IPS-15b (cell line): ENCODE data around the gene COL2A1.

Experiments
- H3K27me3 ChIP-seq: one replicate; pipeline ENCODE4 v1.6.1; 2013; ENCODE audit warnings: low read length; ENCODE audit not compliant: control insufficient read depth, insufficient read depth
- H3K36me3 ChIP-seq: one replicate; pipeline ENCODE4 v1.6.1; 2013; ENCODE audit warnings: low read length; ENCODE audit not compliant: control insufficient read depth, insufficient read depth
- H3K4me1 ChIP-seq: one replicate; pipeline ENCODE4 v1.6.1; 2013; ENCODE audit warnings: mild to moderate bottlenecking, low read length; ENCODE audit not compliant: control insufficient read depth, insufficient read depth
- H3K4me3 ChIP-seq: one replicate; pipeline ENCODE4 v1.5.1; 2013; ENCODE audit warnings: low read depth, low read length
- H3K9ac ChIP-seq: one replicate; pipeline ENCODE4 v1.6.1; 2013; ENCODE audit warnings: low read depth, mild to moderate bottlenecking, low read length
- H3K9me3 ChIP-seq: one replicate; pipeline ENCODE4 v1.6.1; 2013; ENCODE audit warnings: mild to moderate bottlenecking, low read length; ENCODE audit not compliant: control insufficient read depth, insufficient read depth

Gene COL2A1

GRCh38 chr12:48018618-48018995 lies 14.3 kb upstream of the COL2A1 start:
- Histone ChIP-seq H3K4me1 (peaks cover 7% of the 10 kb centered on the region), H3K27me3 (peaks cover 98% of the 10 kb centered on the region)

DNA sequence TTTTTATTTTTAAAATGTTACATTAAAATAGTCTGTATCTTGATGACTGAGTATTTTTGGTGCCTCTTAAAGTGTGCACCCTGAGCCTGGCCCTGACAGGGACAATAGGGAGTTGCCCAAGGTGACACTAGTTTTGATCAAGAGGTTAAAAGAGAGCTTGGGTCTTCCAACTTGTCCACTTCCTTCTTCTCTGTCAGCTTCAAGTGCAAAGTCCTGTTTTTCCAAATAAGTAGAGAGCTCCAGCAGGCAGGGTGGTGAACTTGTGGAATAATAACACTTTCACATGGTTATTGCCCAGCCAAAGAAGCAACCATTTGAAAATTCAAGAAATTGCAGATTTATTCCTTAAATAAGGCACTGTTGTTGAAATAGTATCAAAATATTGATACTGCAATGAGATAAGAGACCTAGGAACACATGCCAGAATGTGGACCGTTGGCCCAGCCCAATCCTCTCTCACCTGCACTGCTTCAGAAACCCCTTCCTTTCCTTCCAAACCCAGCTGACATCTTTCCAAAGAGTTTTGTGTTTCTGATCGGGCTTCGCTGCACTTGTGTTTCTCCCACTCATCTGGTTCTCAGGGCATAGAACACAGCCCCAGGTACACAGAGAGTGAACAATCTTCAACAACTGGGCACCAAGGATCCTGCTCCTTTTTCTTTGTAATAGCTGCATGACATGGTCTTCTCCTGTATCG lies 13.8 kb upstream of the COL2A1 start:
- no peaks in the 10 kb centered on the region for H3K36me3 ChIP-seq
- H3K9ac ChIP-seq, result no peak overlapping the region
- no peak overlapping the region for H3K4me3 ChIP-seq
- H3K27me3 ChIP-seq, result peaks cover 98% of the 10 kb centered on the region
- no peaks in the 10 kb centered on the region for H3K9me3 ChIP-seq
- H3K4me1 ChIP-seq, result peaks cover 3% of the 10 kb centered on the region

More at GRCh38 chr12:48018618-48018995, 14.3 kb upstream of the COL2A1 start:
- H3K9ac ChIP-seq, result no peak overlapping the region
- no peaks in the 10 kb centered on the region for H3K36me3 ChIP-seq
- H3K4me3 ChIP-seq, result peak overlapping the region; percentile 7
- H3K9me3 ChIP-seq, result no peaks in the 10 kb centered on the region

DNA sequence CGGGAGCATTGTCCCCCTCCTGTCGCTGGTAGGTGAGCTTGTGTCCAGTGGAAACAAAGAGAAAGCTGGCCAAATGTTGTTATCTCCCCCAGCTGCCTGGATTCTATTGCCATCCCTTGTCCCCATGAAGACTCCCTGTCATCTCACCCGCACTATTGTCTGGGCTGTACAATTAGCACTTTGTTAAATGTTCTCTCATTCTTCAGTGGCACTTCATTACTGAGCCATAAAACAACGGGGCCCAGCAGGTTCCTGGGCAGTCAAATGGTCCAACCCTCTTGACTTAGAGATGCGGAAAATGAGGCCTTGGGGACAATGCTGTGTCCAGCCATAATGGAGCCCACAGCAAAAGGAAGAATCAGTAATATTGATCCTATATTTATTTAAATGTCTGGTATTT lies 13.2 kb upstream of the COL2A1 start:
- Histone ChIP-seq H3K27me3 (peaks cover 98% of the 10 kb centered on the region), H3K4me3 (no peak overlapping the region), H3K9ac (no peak overlapping the region), H3K9me3 (no peaks in the 10 kb centered on the region), H3K36me3 (no peaks in the 10 kb centered on the region), H3K4me1 (no peaks in the 10 kb centered on the region)

DNA sequence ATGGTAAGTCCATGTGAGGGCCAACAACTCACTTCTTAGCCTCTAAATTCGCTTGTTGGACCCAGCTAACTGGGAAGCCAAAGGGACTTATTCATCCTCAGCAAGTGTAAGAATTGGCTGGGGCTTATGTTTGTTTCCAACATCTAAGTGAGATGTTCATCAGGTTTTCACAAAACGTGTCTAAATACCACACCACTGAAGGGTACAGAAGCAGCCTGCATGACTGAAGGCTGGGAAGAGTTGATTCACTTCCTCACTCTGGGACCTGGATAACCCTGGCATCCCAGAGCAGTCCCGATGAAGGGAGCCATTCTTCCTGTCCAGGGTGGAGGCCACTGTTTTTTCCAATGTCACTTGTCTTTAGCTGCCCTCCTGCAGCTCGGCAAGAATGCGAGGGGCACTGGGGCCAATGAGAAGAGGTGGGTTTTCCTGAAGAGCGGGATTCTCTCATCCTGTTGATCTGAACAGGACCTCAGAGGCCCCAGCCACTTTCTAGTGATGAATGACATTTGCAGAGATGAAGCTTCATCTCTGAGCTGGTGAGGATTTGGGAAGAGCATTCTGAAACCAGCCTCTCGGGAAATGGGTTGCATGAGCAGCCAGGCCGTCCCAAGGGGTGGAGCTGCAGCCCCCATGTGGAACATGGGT lies 12.2 kb upstream of the COL2A1 start:
- no peaks in the 10 kb centered on the region for H3K4me1 ChIP-seq
- no peak overlapping the region for H3K9ac ChIP-seq
- no peak overlapping the region for H3K4me3 ChIP-seq
- H3K36me3 ChIP-seq, result no peaks in the 10 kb centered on the region
- no peaks in the 10 kb centered on the region for H3K9me3 ChIP-seq
- H3K27me3 ChIP-seq, result peaks cover 99% of the 10 kb centered on the region

- no peaks in the 10 kb centered on the region for H3K9me3 ChIP-seq
- no peak overlapping the region for H3K9ac ChIP-seq
- no peaks in the 10 kb centered on the region for H3K4me1 ChIP-seq
- no peak overlapping the region for H3K4me3 ChIP-seq
- no peaks in the 10 kb centered on the region for H3K36me3 ChIP-seq
- H3K27me3 ChIP-seq, result peaks cover 99% of the 10 kb centered on the region
Observed at GRCh38 chr12:48015954-48016353, 11.7 kb upstream of the COL2A1 start.

DNA sequence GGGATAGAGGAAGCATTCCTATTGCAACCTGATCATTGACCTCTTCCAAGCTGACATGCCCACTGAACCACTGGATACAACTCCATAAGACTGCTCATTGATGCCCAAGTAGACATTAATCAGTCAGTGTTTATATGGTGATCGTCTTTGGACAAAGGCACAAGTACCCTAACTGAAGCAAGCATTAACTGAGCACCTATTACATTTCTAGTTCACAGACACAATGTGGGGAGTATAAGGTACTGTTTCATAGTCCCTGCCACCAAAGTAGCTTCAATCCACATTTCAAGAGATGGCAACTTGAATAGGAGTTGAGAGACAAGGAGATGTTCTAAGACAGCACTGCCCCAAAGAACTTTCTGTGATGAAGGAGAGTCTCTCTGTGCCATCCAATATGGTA lies 10.9 kb upstream of the COL2A1 start:
- H3K36me3 ChIP-seq, result no peaks in the 10 kb centered on the region
- no peaks in the 10 kb centered on the region for H3K4me1 ChIP-seq
- H3K4me3 ChIP-seq, result peak overlapping the region; percentile 4
- no peak overlapping the region for H3K9ac ChIP-seq
- H3K9me3 ChIP-seq, result no peaks in the 10 kb centered on the region
- peaks cover 99% of the 10 kb centered on the region for H3K27me3 ChIP-seq

DNA sequence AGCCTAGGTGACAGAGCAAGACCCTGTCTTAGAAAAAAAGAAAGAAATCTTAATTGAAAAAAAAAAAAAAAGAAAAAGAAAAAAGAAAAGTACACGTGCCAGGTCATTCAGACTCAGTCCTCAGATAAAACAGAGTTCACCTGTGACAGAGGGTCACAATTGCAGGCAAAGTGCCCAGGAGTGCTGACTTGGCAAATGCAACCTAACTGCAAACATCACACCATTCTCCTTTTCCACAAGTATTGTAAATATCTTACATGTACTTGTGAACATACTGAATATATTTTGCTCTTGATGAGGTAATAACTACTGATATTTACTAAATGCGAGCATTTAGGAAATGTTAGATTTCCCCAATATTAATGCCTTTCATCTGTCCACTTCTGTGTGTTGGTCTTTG lies 9.0 kb upstream of the COL2A1 start:
- H3K9ac ChIP-seq, result no peak overlapping the region
- H3K9me3 ChIP-seq, result no peaks in the 10 kb centered on the region
- H3K36me3 ChIP-seq, result no peaks in the 10 kb centered on the region
- H3K4me1 ChIP-seq, result no peaks in the 10 kb centered on the region
- no peak overlapping the region for H3K4me3 ChIP-seq
- H3K27me3 ChIP-seq, result peaks cover 99% of the 10 kb centered on the region

GRCh38 chr12:48012070-48012469 lies 7.8 kb upstream of the COL2A1 start:
- Histone ChIP-seq H3K9me3 (no peaks in the 10 kb centered on the region), H3K4me1 (no peaks in the 10 kb centered on the region), H3K9ac (no peak overlapping the region), H3K4me3 (no peak overlapping the region), H3K36me3 (no peaks in the 10 kb centered on the region), H3K27me3 (peaks cover 99% of the 10 kb centered on the region)

- no peaks in the 10 kb centered on the region for H3K36me3 ChIP-seq
- no peaks in the 10 kb centered on the region for H3K4me1 ChIP-seq
- H3K9me3 ChIP-seq, result no peaks in the 10 kb centered on the region
- no peak overlapping the region for H3K4me3 ChIP-seq
- H3K27me3 ChIP-seq, result peaks cover 99% of the 10 kb centered on the region
- H3K9ac ChIP-seq, result no peak overlapping the region
Observed at GRCh38 chr12:48010366-48010970, 6.2 kb upstream of the COL2A1 start.

DNA sequence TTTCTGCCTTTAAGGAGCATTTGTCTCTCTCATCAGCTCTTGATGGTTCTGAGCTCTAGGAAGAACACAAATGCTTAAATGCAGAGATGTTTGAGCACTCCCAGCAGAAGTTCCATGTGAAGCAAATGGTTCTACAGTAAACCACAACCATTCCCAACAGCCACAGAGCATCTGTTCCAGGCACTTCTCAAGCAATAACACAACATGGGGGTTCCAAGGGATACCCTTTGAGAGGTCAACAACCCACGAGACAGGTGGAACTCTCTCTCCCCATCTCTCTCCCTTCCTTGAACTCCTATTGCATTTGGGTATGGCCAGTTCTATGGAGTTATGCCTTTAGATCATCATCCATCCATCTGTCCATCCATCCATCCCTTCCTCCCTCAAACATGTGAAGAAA lies 5.2 kb upstream of the COL2A1 start:
- Histone ChIP-seq H3K36me3 (no peaks in the 10 kb centered on the region), H3K9me3 (no peaks in the 10 kb centered on the region), H3K27me3 (peaks cover 97% of the 10 kb centered on the region), H3K4me3 (no peak overlapping the region), H3K4me1 (no peaks in the 10 kb centered on the region), H3K9ac (no peak overlapping the region)

DNA sequence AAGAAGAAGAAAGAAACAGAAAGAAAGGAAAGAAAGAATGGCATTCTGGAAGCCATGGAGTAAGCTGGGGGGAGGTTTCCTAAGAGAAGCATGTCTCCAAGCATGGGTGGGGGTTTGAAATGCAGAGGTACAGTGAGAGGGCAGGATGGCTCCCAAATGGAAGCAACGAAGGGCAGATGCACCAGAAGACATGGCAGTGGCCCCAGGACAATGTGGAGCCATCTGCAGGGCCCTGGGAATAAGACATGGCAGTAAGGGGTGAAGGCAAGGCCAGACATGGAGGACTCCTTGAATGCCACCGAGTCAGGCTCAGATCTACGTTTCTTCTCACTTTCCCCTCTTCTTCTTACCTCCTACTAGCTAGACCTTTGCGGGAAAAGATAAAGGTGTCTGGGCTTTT lies 4.7 kb upstream of the COL2A1 start:
- Histone ChIP-seq H3K4me3 (no peak overlapping the region), H3K4me1 (peaks cover under 1% of the 10 kb centered on the region), H3K27me3 (peaks cover 95% of the 10 kb centered on the region), H3K9me3 (no peaks in the 10 kb centered on the region), H3K9ac (no peak overlapping the region), H3K36me3 (no peaks in the 10 kb centered on the region)

GRCh38 chr12:48008349-48008748 lies 4.1 kb upstream of the COL2A1 start:
- Histone ChIP-seq H3K27me3 (peaks cover 95% of the 10 kb centered on the region), H3K4me1 (peaks cover 5% of the 10 kb centered on the region), H3K36me3 (no peaks in the 10 kb centered on the region), H3K9me3 (no peaks in the 10 kb centered on the region), H3K4me3 (no peak overlapping the region), H3K9ac (no peak overlapping the region)
